ENCODE results near the gene ALPI. TPM values are rescaled to one million over a fixed set of nuclear protein-coding genes. Genes with fewer than 3 reads are reported as not detected.
A peak's percentile ranks its signal among the peaks of the same experiment; 100 is the strongest.
"Not testable (repeated sequence)": the region's sequence is repeated elsewhere in the genome, so short reads cannot be mapped to it uniquely, and the experiment has no call there.

ALPI gene
- total RNA-seq, 1 donor from 2014 or later, result not detected

DNA sequence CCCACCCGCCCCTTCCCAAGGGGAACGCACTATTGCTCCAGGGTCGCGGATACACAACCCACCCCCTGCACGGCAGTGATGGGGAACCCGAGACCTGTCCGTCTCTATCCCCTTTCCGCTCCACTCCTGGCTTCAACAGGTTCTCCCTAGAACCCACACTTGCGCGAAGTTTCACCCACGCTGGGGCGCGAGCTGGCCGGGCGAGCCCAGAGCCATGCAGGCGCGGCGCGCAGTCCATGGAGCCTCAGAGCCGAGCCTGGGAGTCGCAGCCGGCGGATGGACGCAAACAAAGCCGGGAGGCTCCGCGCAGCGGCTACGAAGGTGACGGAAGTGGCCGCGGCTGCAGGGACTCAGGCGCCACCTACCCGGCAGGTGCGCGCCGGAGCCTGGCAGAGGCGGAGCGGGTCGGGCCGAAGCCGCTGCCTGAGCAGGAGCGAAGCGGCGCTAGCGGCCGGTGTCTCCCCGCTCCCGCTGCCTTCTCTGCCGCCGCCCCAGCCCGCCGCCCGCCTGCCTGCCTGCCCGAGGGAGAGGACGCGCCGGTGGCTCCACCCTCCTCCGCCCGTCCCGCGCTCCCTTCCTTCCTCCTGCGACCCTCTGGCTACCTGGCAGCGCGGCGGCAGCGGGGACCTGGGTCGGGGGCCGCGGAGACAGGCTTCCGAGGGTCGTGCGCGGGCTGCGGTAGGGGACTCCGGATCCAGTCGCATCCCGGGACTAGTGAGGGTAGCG lies 35.3 kb upstream of the ALPI start:
- intact Hi-C loops (cut with DNase I), result no loop called here
- Histone ChIP-seq H3K27me3 (peaks cover 70% of the 10 kb centered on the region), H3K36me3 (no peaks in the 10 kb centered on the region), H3K27ac (no peak overlapping the region), H3K9me3 (no peaks in the 10 kb centered on the region), H3K4me1 (no peaks in the 10 kb centered on the region), H3K4me3 (peak overlapping the region; percentile 35)
- TF ChIP-seq, protein P1, sequence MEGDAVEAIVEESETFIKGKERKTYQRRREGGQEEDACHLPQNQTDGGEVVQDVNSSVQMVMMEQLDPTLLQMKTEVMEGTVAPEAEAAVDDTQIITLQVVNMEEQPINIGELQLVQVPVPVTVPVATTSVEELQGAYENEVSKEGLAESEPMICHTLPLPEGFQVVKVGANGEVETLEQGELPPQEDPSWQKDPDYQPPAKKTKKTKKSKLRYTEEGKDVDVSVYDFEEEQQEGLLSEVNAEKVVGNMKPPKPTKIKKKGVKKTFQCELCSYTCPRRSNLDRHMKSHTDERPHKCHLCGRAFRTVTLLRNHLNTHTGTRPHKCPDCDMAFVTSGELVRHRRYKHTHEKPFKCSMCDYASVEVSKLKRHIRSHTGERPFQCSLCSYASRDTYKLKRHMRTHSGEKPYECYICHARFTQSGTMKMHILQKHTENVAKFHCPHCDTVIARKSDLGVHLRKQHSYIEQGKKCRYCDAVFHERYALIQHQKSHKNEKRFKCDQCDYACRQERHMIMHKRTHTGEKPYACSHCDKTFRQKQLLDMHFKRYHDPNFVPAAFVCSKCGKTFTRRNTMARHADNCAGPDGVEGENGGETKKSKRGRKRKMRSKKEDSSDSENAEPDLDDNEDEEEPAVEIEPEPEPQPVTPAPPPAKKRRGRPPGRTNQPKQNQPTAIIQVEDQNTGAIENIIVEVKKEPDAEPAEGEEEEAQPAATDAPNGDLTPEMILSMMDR (IDR thresholded peaks at IDR 0.05), result no peak
- DNase-seq, result peak; percentile 68
- ATAC-seq, result peak; percentile 65

GRCh38 chr2:232421189-232421785 lies 34.7 kb upstream of the ALPI start:
- DNase-seq, result peak; percentile 66
- peaks cover 70% of the 10 kb centered on the region for H3K27me3 ChIP-seq
- no peaks in the 10 kb centered on the region for H3K36me3 ChIP-seq
- H3K4me1 ChIP-seq, result no peaks in the 10 kb centered on the region
- ATAC-seq, result peak; percentile 40
- H3K9me3 ChIP-seq, result no peaks in the 10 kb centered on the region
- H3K27ac ChIP-seq, result no peak overlapping the region
- TF ChIP-seq, protein P1 (IDR thresholded peaks at IDR 0.05), result no peak
- intact Hi-C loops (cut with DNase I), result no loop called here
- peak overlapping the region; percentile 35 for H3K4me3 ChIP-seq

- DNase-seq, result peak; percentile 38
- intact Hi-C loops (cut with DNase I), result no loop called here
- Histone ChIP-seq H3K27ac (no peak overlapping the region), H3K4me3 (no peak overlapping the region), H3K9me3 (no peaks in the 10 kb centered on the region), H3K4me1 (no peaks in the 10 kb centered on the region), H3K36me3 (no peaks in the 10 kb centered on the region), H3K27me3 (peaks cover 66% of the 10 kb centered on the region)
- TF ChIP-seq, protein P1 (IDR thresholded peaks at IDR 0.05), result no peak
- no peak for ATAC-seq
These were observed 33.9 kb upstream of the ALPI start for GRCh38 chr2:232422051-232422450.

DNA sequence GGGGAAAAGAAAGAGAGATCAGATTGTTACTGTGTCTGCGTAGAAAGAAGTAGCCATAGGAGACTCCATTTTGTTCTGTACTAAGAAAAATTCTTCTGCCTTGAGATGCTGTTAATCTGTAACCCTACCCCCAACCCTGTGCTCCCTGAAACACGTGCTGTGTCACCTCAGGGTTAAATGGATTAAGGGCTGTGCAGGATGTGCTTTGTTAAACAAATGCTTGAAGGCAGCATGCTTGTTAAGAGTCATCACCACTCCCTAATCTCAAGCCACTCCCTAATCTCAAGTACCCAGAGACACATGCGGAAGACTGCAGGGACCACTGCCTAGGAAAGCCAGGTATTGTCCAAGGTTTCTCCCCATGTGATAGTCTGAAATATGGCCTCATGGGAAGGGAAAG lies 33.0 kb upstream of the ALPI start:
- ATAC-seq; H3K36me3 ChIP-seq; H3K9me3 ChIP-seq; intact Hi-C loops (cut with DNase I); H3K4me1 ChIP-seq; DNase-seq; H3K4me3 ChIP-seq; H3K27ac ChIP-seq: not testable (repeated sequence)
- peaks cover 57% of the 10 kb centered on the region for H3K27me3 ChIP-seq

DNA sequence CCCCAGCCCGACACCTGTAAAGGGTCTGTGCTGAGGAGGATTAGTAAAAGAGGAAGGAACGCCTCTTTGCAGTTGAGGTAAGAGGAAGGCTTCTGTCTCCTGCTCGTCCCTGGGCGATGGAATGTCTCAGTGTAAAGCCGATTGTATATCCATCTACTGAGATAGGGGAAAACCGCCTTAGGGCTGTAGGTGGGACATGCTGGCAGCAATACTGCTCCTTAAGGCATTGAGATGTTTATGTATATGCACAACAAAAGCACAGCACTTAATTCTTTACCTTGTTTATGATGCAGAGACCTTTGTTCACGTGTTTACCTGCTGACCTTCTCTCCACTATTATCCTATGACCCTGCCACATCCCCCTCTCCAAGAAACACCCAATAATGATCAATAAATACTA lies 32.5 kb upstream of the ALPI start:
- H3K36me3 ChIP-seq; ATAC-seq; H3K4me3 ChIP-seq; H3K4me1 ChIP-seq; intact Hi-C loops (cut with DNase I); H3K9me3 ChIP-seq; H3K27ac ChIP-seq: not testable (repeated sequence)
- DNase-seq, result peak; percentile 6
- peaks cover 53% of the 10 kb centered on the region for H3K27me3 ChIP-seq

- intact Hi-C loops (cut with DNase I), result loop anchor here (10.0 kb wide), 1 partner anchor 507 kb away; the partner anchor contains the start of gene NPPC
- ATAC-seq (no peak), DNase-seq (peak; percentile 46)
- Histone ChIP-seq H3K27ac (no peak overlapping the region), H3K9me3 (no peaks in the 10 kb centered on the region), H3K4me1 (no peaks in the 10 kb centered on the region), H3K4me3 (no peak overlapping the region), H3K27me3 (no peaks in the 10 kb centered on the region), H3K36me3 (no peaks in the 10 kb centered on the region)
- TF ChIP-seq, protein P1 (IDR thresholded peaks at IDR 0.05), result no peak
These were observed 24.0 kb upstream of the ALPI start for GRCh38 chr2:232431705-232432590.

Measured in upper lobe of right lung (tissue), 1 donor.